ENCODE data around the gene SZT2.

DNA sequence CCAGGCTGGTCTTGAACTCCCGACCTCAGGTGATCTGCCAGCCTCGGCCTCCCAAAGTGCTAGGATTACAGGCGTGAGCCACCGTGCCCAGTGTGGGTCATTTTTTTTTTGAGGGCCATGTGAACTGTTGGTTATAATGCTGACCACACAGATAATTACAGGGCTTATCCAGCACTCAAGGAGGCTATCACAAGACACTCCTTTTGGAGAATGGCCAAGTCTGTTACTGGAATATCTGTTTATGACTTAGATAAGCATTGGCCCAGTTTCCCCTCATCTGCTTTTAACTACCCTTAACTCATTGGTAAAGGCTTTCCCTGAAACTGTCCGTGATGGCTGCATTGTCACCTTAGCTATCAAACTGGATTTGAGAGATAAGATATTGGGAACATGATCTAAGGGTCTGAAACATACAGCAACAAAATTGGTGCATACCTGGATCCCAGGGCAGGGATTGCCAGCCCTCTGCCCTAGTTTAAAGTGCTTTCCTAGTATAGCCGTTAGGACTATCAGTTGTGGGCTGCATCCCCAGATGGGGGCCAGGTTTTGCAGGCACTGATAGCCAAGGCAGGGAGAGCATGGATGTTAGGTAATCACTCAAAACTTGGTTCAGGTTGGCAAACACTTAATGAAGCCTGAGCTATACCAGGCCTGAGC lies 15.6 kb downstream of the SZT2 start:
- TF ChIP-seq, protein P1, sequence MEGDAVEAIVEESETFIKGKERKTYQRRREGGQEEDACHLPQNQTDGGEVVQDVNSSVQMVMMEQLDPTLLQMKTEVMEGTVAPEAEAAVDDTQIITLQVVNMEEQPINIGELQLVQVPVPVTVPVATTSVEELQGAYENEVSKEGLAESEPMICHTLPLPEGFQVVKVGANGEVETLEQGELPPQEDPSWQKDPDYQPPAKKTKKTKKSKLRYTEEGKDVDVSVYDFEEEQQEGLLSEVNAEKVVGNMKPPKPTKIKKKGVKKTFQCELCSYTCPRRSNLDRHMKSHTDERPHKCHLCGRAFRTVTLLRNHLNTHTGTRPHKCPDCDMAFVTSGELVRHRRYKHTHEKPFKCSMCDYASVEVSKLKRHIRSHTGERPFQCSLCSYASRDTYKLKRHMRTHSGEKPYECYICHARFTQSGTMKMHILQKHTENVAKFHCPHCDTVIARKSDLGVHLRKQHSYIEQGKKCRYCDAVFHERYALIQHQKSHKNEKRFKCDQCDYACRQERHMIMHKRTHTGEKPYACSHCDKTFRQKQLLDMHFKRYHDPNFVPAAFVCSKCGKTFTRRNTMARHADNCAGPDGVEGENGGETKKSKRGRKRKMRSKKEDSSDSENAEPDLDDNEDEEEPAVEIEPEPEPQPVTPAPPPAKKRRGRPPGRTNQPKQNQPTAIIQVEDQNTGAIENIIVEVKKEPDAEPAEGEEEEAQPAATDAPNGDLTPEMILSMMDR (IDR thresholded peaks at IDR 0.05): no peak
- TF ChIP-seq POLR2A (IDR thresholded peaks at IDR 0.05): no peak

Data from breast epithelium (tissue), 3 donors.